SKM-1 treated with dmso at 0.1 percent for 144 hours (cell line): ENCODE results near the gene EXOSC5.
"Not testable (repeated sequence)": the region's sequence is repeated elsewhere in the genome, so short reads cannot be mapped to it uniquely, and the experiment has no call there.

Experiments used
- DNase-seq: peaks from one replicate; lab custom pipeline; 2025; ENCODE audit not compliant: unreplicated experiment; lab: John Stamatoyannopoulos, UW

The EXOSC5 gene

GRCh38 chr19:41371541-41371940 lies 25.6 kb downstream of the EXOSC5 start:
- DNase-seq, result no peak

- DNase-seq, result not testable (repeated sequence)
Measured at GRCh38 chr19:41371119-41371518, 26.0 kb downstream of the EXOSC5 start.

DNA sequence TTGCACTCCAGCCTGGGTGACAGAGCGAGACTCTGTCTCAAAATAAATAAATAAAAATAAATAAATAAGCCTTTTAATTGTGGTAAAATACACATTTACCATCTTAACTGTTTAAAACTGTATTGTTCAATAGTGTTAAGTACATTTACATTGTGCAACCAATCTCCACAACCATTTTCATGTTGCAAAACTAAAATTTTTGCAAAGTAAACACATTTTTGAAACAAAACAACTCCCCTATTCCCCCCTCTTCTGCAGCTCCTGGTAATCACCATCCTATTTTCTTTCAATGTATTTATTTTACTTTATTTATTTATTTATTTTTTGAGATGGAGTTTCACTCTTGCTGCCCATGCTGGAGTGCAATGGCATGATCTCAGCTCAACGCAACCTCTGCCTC lies 27.4 kb downstream of the EXOSC5 start:
- DNase-seq, result no peak

- DNase-seq, result peak; percentile 68
Measured at GRCh38 chr19:41367848-41368301, 29.3 kb downstream of the EXOSC5 start.

DNA sequence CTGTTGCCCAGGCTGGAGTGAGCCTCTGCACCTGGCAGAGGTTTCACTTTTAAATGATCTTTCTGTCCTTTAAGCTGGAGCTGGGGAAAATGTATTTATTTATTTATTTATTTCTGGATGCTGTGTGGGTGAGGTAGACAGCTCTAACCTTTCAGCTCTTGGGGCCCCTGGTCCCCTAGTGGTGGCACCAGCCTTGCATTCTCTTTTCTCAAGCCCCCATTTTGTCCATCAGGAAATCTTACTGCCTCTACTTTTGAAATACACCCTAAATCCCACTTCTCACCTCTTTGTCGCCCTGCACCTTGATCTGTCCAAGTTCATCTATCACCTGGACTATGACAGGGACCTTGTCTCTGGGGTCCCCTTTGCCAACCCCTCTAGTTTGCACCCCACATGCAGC lies 31.1 kb downstream of the EXOSC5 start:
- DNase-seq, result no peak

DNA sequence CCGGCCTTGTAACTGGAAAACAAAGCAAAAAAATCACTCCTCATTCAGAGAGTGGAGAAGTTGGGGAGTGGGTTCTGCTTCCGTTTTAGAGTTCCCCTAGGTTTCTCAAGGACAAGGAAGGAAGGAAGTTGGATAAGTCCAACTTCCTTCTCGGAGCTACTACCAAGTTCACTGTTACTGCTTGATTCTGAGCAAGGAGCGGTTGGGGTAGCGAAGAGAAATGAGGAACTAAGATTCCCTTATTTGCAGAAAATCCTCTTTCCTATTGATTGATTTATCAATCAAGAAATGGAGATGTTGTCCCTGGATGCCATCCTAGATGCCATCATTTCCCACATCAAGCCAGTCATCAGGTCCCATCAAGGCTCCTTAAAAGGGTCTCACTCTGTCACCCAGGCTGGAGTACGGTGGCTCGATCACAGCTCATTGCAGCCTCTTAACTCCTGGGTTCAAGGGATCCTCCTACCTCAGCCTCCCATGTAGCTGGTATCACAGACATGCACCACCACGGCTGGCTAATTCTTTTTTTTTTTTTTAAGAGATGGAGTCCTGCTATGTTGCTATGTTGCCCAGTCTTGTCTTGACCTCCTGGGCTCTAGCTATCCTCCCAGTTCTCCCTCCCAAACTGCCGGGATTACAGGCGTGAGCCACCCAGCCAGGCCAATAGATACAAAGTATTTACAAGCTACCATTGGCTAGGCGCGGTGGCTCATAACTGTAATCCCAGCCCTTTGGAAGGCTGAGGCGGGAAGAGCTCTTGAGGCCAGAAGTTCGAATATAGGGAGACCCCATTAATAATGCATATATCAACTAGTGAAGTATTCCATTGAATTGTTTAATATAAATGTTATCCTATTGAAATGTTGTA lies 32.4 kb downstream of the EXOSC5 start:
- peak; percentile 83 for DNase-seq

DNA sequence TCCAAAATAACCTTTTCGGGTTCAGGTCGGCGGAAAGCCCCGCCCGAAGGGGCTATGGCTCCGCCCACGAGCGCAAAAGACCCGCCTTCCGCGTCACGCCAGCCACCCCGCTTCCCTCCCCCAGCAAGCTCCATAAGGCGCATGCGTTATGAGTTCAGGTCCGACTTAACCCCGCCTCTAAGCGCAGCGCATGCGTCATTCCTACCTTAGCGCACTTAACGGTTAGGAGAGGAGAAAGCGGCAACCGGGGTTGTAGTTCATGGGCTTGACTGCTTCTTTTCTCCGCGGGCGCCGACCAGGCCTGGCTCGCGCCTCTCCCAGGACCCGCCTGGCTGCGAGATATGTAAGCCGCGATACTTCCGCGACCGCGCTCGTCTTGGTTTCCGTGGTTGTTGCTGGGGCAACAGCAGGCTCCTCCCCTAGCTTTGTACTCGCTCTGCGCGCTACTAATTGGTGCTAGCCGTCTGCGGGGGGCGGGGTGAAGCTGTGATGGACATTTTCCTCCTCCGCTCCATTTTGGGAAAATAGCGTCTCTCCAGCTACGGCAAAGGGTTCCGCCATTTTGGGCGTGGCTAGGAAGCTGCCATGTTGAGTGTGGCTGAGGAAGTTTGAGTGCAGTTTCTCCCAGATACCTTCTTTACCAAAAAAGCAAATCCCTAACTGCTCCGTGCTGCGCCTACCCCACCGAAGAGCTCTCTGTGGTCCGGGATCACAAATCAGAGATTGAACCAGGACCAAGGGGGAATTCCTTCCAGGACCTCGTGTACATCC lies 33.2 kb downstream of the EXOSC5 start, which contains the start of gene B9D2:
Gene B9D2, minus strand, starts transcription at position 397 of the 771 bp plus-strand sequence. CDS start 630 bp downstream, outside the sequence.
- peak; percentile 96 for DNase-seq

- DNase-seq, result no peak
Measured at GRCh38 chr19:41363371-41363752, 33.8 kb downstream of the EXOSC5 start.

GRCh38 chr19:41362143-41362847 lies 34.9 kb downstream of the EXOSC5 start:
- no peak for DNase-seq

DNA sequence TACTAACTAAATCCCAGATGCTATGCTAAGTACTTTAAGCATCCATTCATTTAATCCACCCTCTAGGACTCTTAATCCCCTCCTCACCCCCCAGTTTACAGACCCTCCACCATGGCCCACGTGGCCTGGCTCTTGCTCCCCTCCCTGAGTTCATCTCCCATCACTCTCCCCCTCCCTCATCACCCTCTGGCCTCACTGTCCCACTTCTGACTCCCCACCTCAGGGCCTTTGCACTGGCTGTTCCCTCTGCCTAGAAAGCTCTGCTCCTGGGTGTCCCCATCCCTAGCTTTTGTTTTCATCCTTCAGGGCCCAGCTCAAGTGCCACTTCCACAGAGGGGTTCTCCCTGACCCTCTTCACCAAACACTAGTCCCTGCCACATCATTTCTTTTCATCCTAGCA lies 37.4 kb downstream of the EXOSC5 start:
- no peak for DNase-seq

GRCh38 chr19:41357746-41358145 lies 39.4 kb downstream of the EXOSC5 start:
- DNase-seq, result no peak

- no peak for DNase-seq
Measured at GRCh38 chr19:41356984-41357739, 40.0 kb downstream of the EXOSC5 start.

GRCh38 chr19:41355802-41356201 lies 41.4 kb downstream of the EXOSC5 start:
- no peak for DNase-seq

GRCh38 chr19:41355035-41355434 lies 42.1 kb downstream of the EXOSC5 start:
- DNase-seq, result no peak

DNA sequence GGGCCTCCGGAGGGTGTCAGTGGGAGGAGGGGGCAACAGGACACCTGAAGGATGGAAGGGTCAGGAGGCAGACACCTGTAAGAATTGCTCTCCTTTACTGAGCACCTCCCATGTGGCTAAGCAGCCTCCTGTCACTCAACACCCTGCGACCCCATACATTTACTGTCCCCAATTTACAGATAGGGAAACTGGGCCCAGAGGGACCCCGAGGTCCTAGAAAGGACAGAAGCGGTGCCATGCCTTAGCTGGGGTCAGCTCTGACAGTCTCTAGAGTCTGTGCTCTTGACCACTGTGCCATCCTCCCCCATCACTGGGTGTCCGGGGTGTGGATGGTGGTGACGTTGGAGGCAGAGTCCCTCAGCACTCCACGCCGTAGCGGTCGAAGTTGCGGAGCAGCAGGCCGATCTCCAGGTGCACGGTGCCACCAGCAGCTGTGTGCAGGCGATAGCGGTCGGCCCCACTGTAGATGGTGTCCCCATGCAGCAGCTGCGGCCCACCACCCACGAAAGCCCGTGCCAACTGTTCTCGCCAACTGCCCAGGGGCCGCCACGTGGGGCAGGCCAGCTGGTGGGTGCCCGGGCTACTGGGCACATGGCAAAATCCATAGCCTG lies 42.7 kb downstream of the EXOSC5 start:
- DNase-seq, result no peak

GRCh38 chr19:41353466-41354342 lies 43.5 kb downstream of the EXOSC5 start, which contains the start of gene TGFB1:
TSS of gene TGFB1 (minus strand) at chr19:41353922. CDS start at chr19:41353044, 878 bp downstream.
- DNase-seq, result peak; percentile 84

GRCh38 chr19:41352609-41353465 lies 44.3 kb downstream of the EXOSC5 start:
- DNase-seq, result peak; percentile 68

GRCh38 chr19:41352279-41352608 lies 44.9 kb downstream of the EXOSC5 start:
- no peak for DNase-seq
